ENCODE results near the gene NLK.

DNA sequence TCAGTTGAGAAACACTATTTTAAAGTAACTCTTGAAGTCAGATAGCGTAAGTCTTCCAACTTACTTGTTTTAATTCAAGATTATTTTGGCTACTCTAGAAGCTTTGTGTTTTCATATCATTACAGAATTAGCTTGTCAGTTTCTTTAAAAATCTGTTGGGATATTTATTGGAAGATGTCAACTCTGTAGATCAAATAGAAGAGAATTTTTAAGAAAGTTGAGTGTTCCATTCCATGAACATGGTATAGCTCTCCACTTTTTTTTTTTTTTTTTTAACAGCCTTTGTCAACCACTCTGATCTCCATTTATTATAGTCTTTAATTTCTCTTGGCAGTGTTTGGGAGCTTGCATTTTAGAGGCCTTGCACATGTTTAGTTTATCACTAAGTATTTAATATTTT, 28.7 kb downstream of the NLK start:
- TF ChIP-seq POLR2A (IDR thresholded peaks at IDR 0.05; ENCODE audit: low read depth, low read length) (no peak), RFX5 (IDR thresholded peaks at IDR 0.05; ENCODE audit: low read depth, low read length) (no peak), SMC3 (IDR thresholded peaks at IDR 0.05; ENCODE audit: low read depth, low read length) (no peak), FOS (IDR thresholded peaks at IDR 0.05; ENCODE audit: low read depth, low read length) (no peak), MAFK (IDR thresholded peaks at IDR 0.05; ENCODE audit: low read depth, low read length) (no peak), MAZ (IDR thresholded peaks at IDR 0.05; ENCODE audit: borderline replicate concordance, low read depth, low read length) (no peak)
- TF ChIP-seq, protein P1, sequence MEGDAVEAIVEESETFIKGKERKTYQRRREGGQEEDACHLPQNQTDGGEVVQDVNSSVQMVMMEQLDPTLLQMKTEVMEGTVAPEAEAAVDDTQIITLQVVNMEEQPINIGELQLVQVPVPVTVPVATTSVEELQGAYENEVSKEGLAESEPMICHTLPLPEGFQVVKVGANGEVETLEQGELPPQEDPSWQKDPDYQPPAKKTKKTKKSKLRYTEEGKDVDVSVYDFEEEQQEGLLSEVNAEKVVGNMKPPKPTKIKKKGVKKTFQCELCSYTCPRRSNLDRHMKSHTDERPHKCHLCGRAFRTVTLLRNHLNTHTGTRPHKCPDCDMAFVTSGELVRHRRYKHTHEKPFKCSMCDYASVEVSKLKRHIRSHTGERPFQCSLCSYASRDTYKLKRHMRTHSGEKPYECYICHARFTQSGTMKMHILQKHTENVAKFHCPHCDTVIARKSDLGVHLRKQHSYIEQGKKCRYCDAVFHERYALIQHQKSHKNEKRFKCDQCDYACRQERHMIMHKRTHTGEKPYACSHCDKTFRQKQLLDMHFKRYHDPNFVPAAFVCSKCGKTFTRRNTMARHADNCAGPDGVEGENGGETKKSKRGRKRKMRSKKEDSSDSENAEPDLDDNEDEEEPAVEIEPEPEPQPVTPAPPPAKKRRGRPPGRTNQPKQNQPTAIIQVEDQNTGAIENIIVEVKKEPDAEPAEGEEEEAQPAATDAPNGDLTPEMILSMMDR (conservative IDR thresholded peaks at IDR 0.05; ENCODE audit: low read depth, low read length): no peak
- TF ChIP-seq, protein P2, sequence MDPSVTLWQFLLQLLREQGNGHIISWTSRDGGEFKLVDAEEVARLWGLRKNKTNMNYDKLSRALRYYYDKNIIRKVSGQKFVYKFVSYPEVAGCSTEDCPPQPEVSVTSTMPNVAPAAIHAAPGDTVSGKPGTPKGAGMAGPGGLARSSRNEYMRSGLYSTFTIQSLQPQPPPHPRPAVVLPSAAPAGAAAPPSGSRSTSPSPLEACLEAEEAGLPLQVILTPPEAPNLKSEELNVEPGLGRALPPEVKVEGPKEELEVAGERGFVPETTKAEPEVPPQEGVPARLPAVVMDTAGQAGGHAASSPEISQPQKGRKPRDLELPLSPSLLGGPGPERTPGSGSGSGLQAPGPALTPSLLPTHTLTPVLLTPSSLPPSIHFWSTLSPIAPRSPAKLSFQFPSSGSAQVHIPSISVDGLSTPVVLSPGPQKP (IDR thresholded peaks at IDR 0.05; ENCODE audit: borderline replicate concordance, low read depth, low read length): no peak
- TF ChIP-seq, protein P3, sequence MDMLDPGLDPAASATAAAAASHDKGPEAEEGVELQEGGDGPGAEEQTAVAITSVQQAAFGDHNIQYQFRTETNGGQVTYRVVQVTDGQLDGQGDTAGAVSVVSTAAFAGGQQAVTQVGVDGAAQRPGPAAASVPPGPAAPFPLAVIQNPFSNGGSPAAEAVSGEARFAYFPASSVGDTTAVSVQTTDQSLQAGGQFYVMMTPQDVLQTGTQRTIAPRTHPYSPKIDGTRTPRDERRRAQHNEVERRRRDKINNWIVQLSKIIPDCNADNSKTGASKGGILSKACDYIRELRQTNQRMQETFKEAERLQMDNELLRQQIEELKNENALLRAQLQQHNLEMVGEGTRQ (IDR thresholded peaks at IDR 0.05; ENCODE audit: low read depth, low read length): no peak

Measured in IMR-90 (cell line).